ENCODE measurements around the gene KRT72.

KRT72 gene

GRCh38 chr12:52618216-52618615, 17.0 kb upstream of the KRT72 start, which contains the start of gene KRT73:
Gene KRT73, minus strand, starts transcription at chr12:52618559. Its CDS starts 35 bp downstream, at chr12:52618524.
- Histone ChIP-seq H3K4me1 (ENCODE audit: insufficient read depth, low read length) (0 out of 2 replicates have a peak, but pooled peaks cover 4% of the 10 kb centered on the region), H3K36me3 (ENCODE audit: insufficient read depth, low read length) (no peaks in the 10 kb centered on the region), H3K9me3 (ENCODE audit: control insufficient read depth, insufficient read depth, low read length) (no peaks in the 10 kb centered on the region), H3K9ac (ENCODE audit: low read depth, low read length) (no peak within 1 kb of the TSS)

- Histone ChIP-seq H3K9ac (ENCODE audit: low read depth, low read length) (no peak overlapping the region), H3K36me3 (ENCODE audit: insufficient read depth, low read length) (no peaks in the 10 kb centered on the region), H3K4me1 (ENCODE audit: insufficient read depth, low read length) (0 out of 2 replicates have a peak, but pooled peaks cover 4% of the 10 kb centered on the region), H3K9me3 (ENCODE audit: control insufficient read depth, insufficient read depth, low read length) (no peaks in the 10 kb centered on the region)
These were observed 16.1 kb upstream of the KRT72 start for GRCh38 chr12:52617403-52617785.

GRCh38 chr12:52616680-52617402, 15.6 kb upstream of the KRT72 start:
- H3K9ac ChIP-seq (ENCODE audit: low read depth, low read length): no peak overlapping the region
- 0 out of 2 replicates have a peak, but pooled peaks cover 4% of the 10 kb centered on the region for H3K4me1 ChIP-seq (ENCODE audit: insufficient read depth, low read length)
- H3K9me3 ChIP-seq (ENCODE audit: control insufficient read depth, insufficient read depth, low read length): no peaks in the 10 kb centered on the region
- H3K36me3 ChIP-seq (ENCODE audit: insufficient read depth, low read length): no peaks in the 10 kb centered on the region

DNA sequence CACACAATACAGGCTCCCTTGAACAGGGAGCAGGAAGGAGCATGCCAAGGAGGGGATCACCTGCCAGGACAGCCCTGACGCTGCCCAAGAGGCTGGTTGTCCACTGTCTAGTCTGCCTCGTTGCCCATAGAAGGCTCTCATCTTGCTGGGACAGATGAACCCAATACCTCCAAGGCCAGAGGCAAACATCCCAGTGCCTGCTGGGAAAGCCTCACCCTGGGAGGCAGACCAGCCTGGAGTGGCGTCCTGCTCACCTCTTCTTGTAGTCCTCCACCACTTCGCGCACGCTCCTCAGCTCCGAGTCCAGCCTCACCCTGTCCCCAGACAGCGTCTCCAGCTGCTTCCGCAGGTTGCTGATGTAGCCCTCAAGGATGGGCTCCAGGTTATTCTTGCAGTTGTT, 14.6 kb upstream of the KRT72 start:
- Histone ChIP-seq H3K9me3 (ENCODE audit: control insufficient read depth, insufficient read depth, low read length) (no peaks in the 10 kb centered on the region), H3K9ac (ENCODE audit: low read depth, low read length) (no peak overlapping the region), H3K36me3 (ENCODE audit: insufficient read depth, low read length) (no peaks in the 10 kb centered on the region), H3K4me1 (ENCODE audit: insufficient read depth, low read length) (0 out of 2 replicates have a peak, but pooled peaks cover 4% of the 10 kb centered on the region)

DNA sequence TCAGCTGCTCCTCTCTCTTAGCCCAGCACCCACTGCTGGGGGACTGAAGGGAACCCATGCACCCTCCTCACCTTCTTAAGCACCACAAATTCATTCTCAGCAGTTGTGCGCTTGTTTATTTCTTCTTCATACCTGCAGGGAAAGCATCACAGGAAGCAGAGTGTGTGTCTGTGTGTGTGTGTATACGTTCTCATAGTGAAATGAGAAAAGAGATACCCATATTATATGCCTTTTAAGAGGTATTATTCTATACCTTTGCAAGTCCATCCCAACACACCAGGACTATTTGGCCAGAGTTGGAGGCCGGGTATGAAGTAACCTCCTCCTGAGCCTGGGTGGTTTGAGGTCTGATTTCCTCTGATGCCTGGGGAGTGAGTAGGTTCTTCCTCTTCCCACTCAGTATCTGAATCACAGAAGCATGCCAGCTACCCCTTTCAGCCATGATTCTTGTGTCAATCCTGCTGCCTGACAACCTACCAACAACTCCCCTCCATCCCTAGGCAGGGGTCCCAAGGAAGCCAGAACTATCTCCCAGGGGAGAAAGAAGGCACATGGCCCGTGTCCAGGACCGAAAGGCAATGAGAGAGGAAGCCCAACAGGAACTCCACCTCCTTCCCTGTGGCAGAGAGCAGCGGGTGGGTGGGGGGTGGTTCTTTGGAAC, 14.1 kb upstream of the KRT72 start:
- H3K9ac ChIP-seq (ENCODE audit: low read depth, low read length): no peak overlapping the region
- H3K4me1 ChIP-seq (ENCODE audit: insufficient read depth, low read length): 0 out of 2 replicates have a peak, but pooled peaks cover 2% of the 10 kb centered on the region
- no peaks in the 10 kb centered on the region for H3K36me3 ChIP-seq (ENCODE audit: insufficient read depth, low read length)
- no peaks in the 10 kb centered on the region for H3K9me3 ChIP-seq (ENCODE audit: control insufficient read depth, insufficient read depth, low read length)

- Histone ChIP-seq H3K4me1 (ENCODE audit: insufficient read depth, low read length) (no peaks in the 10 kb centered on the region), H3K9me3 (ENCODE audit: control insufficient read depth, insufficient read depth, low read length) (no peaks in the 10 kb centered on the region), H3K9ac (ENCODE audit: low read depth, low read length) (no peak overlapping the region), H3K36me3 (ENCODE audit: insufficient read depth, low read length) (no peaks in the 10 kb centered on the region)
These were observed 13.3 kb upstream of the KRT72 start for GRCh38 chr12:52614381-52615207.

DNA sequence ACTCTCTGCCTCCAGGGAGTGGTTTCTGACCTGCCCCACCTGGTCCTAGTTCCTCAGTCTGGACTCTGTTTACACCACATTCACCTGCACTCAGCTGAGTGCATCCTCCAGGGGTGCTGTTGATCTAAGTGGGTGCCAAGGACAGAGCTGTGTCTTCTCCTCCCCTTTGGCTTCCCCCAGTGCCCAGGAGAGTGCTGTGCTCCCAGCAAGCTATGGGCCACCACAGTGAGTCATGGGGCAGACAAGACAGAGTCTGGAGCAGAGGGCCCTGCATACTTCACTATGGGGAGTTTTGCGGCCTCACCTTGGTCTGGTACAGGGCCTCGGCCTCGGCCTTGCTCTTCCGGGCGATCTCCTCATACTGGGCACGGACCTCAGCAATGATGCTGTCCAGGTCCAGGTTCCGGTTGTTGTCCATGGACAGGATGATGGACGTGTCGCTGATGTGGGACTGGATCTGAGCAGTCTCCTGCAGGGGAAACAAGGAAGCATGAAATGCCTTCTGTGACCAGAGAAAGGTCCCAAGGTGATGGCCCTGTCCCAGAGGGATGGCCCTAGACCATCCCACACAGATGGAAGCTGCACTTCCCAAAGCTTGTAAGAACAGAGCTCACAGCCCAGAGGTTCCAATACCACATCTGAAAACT, 12.2 kb upstream of the KRT72 start:
- Histone ChIP-seq H3K9ac (ENCODE audit: low read depth, low read length) (no peak overlapping the region), H3K9me3 (ENCODE audit: control insufficient read depth, insufficient read depth, low read length) (no peaks in the 10 kb centered on the region), H3K36me3 (ENCODE audit: insufficient read depth, low read length) (no peaks in the 10 kb centered on the region), H3K4me1 (ENCODE audit: insufficient read depth, low read length) (no peaks in the 10 kb centered on the region)

DNA sequence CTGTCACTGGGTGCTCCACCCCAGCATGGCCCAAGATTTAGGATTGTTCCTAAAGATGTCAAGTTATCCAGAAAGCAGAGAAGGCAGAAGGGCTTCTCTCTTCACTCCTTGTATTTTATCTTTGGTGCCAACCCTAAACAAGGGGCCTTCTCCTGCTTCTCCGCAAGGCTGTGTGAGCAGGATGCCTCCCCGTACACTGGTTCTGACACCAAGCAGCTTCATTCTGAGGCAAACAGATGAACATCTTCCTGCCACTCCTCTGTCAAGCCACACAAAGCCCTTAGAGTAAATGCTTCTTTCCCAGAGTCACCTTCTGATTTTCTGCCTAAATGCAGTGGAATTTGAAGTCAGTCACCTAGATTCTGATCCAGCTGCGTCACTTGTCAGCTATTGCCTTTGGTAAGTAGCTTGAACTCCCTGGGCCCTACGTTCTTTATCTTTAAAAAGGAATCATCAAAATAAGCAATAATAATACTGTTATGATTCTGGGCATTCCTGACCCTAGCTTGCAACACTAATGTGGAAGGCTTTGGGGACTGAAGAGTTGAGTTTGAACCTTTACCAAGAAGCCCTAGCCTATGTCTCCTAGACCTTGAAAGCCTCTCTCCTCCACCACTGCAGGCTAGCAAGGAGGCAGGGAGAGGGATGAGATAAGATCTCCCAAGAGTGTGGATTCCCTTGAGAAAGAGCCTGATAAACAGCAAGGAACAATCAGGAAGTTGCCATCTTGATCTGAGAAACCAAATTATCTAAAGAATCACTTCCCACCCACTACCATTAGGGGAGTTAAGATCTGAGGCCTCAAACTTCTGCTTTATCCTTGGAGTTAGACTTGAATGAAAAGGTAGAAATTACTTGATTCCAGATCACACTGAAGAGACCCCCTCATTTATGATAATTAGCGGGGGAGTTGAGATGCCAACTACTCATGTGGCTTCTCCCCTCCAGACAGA, 11.4 kb upstream of the KRT72 start:
- Histone ChIP-seq H3K4me1 (ENCODE audit: insufficient read depth, low read length) (no peaks in the 10 kb centered on the region), H3K36me3 (ENCODE audit: insufficient read depth, low read length) (no peaks in the 10 kb centered on the region), H3K9ac (ENCODE audit: low read depth, low read length) (no peak overlapping the region), H3K9me3 (ENCODE audit: control insufficient read depth, insufficient read depth, low read length) (no peaks in the 10 kb centered on the region)

GRCh38 chr12:52611080-52611468, 9.8 kb upstream of the KRT72 start:
- Histone ChIP-seq H3K4me1 (ENCODE audit: insufficient read depth, low read length) (no peaks in the 10 kb centered on the region), H3K9me3 (ENCODE audit: control insufficient read depth, insufficient read depth, low read length) (no peaks in the 10 kb centered on the region), H3K36me3 (ENCODE audit: insufficient read depth, low read length) (no peaks in the 10 kb centered on the region), H3K9ac (ENCODE audit: low read depth, low read length) (no peak overlapping the region)

- Histone ChIP-seq H3K9ac (ENCODE audit: low read depth, low read length) (no peak overlapping the region), H3K4me1 (ENCODE audit: insufficient read depth, low read length) (no peaks in the 10 kb centered on the region), H3K9me3 (ENCODE audit: control insufficient read depth, insufficient read depth, low read length) (no peaks in the 10 kb centered on the region), H3K36me3 (ENCODE audit: insufficient read depth, low read length) (no peaks in the 10 kb centered on the region)
These were observed 7.8 kb upstream of the KRT72 start for GRCh38 chr12:52608826-52609630.

GRCh38 chr12:52608161-52608560, 6.9 kb upstream of the KRT72 start:
- H3K9ac ChIP-seq (ENCODE audit: low read depth, low read length): no peak overlapping the region

DNA sequence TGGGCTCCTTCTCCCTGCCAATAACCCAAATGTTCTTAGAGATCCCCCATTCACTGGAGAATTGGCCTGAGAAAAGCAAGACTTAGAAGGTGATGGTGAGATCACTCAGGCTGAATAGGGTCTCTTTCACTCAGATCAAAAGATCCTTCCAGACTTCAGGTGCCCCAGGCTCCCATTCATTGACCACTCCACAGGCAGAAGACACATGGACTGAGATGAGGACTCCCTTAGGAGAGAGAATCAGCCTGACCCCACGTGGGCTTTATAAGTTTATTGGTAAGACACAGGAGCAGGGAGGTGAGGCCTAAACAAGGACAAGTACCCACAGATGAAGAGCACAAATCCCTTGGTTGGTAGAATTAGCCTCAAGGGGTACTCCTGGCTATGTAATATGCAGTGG, 6.1 kb upstream of the KRT72 start:
- H3K9me3 ChIP-seq (ENCODE audit: control insufficient read depth, insufficient read depth, low read length): no peaks in the 10 kb centered on the region
- no peaks in the 10 kb centered on the region for H3K4me1 ChIP-seq (ENCODE audit: insufficient read depth, low read length)
- no peaks in the 10 kb centered on the region for H3K36me3 ChIP-seq (ENCODE audit: insufficient read depth, low read length)
- H3K9ac ChIP-seq (ENCODE audit: low read depth, low read length): no peak overlapping the region

More at GRCh38 chr12:52608161-52608560, 6.9 kb upstream of the KRT72 start:
- Histone ChIP-seq H3K4me1 (ENCODE audit: insufficient read depth, low read length) (no peaks in the 10 kb centered on the region), H3K9me3 (ENCODE audit: control insufficient read depth, insufficient read depth, low read length) (no peaks in the 10 kb centered on the region), H3K36me3 (ENCODE audit: insufficient read depth, low read length) (no peaks in the 10 kb centered on the region)
